Suppressor macrophage treated with lipopolysaccharide for 4 hours (primary cell): ENCODE data around the gene SEPTIN11.

ENCODE experiments used
- DNase-seq: peaks from one replicate; pipeline ENCODE4 v3.0.0-alpha.2; 2020

Gene SEPTIN11

DNA sequence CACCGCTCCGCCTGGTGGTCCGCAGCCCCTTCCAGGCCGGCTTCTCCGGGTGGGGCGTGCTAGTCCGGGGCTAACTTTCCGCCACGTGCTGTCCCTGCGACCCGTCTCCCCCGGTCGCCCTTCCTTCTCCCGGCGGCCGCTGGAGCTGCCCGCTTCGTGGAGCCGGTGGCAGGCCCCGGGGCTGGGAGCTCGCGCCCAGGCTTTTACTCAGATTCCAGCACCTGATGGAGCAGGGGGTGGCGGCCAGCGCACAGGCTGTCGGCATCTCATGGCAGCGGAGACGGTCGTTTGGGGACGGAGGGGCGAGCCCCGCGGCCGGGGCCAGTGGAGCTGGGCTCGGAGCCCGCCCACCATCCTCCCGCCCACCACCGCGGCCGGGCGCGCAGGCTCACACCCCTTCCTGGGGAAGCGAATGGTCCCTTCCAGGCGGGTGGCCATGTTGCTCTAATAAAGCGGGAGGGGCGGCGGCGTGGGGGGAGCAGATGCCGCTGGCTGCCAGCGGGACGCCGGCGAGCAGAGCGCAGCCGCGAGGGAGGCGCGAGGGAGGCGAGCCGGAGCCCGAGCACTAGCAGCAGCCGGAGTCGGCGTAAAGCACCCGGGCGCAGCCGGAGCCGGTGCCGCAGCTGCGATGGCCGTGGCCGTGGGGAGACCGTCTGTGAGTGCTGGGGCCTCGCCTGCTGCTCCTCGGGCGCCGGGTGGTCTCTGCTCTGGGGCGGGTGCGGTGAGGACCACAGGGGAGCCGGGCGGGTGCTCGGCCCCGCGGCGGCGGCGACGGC is at the start of gene SEPTIN11:
TSS of gene SEPTIN11 (plus strand) at position 477 of the 776 bp plus-strand sequence. CDS start at position 629, 152 bp downstream.
- DNase-seq = peak; percentile 92

DNA sequence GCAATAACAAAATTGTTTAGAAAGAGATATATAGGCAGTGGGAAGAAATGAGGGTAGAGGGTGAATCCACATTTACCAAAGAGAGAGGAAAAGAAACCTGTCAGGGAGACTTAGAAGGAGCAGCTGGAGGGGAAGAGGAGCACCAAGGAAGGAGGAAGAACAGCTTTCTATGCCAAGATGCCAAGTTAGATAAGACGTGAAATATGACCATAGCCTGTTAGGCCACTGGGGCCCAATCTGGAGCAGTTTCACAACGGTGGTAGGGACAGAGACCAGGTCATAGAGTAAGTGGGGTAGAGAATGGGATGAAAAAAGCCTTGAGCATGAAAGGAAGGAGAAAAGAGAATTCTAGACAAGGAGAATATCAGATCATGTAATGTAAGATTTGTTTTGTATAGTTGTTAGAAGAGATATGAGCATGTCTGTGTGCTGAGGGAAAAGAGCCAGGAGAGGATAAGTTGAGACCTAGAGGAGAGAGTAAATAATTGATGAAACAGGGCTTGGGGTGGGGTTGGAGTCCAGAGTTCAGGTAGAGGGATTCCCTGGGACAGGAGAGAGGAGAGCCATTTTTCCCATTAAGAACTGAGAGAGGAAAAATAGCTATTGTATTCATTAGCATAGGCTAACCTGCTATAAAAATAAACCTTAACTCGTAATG is 47.2 kb upstream of the SEPTIN11 start:
- no peak for DNase-seq

DNA sequence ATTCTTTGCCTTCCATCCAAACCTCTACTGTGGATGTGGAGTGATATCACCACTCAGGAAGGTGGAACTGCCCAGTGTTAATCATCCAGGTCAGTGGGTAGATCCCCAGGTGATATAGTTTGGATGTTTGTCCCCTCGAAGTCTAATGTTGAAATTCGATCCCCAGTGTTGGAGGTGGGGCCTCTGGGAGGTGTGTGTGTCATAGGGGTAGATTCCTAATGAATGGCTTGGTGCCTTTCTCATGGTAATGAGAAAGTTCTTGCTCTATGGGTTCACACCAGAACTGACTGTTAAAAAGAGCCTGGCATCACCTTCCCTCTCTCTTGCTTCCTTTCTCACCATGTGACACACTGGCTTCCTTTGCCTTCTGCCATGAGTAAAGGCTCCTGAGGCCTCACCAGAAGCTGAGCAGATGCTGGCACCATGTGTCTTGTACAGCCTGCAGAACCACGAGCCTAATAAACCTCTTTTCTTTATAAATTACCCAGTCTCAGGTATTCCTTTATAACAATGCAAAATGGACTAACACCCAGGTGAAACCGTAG is 44.8 kb upstream of the SEPTIN11 start:
- no peak for DNase-seq

DNA sequence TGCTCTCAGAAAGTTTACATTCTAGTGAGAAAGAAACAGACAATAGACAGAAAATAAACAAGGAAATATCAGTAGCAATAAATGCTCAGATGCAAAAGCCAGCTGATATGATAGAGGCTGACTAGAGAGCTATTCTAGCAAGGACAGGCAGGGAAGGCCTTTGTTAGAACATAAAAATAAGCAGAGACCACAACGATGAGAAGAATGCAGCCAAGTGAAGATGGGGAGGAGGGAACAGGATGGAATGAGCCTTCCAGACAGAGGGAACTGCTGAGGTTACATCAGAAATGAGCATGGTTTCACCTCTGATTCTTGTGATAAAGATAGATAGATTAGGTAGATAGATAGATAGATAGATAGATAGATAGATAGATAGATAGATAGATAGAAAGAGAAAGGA is 44.0 kb upstream of the SEPTIN11 start:
- no peak for DNase-seq

DNA sequence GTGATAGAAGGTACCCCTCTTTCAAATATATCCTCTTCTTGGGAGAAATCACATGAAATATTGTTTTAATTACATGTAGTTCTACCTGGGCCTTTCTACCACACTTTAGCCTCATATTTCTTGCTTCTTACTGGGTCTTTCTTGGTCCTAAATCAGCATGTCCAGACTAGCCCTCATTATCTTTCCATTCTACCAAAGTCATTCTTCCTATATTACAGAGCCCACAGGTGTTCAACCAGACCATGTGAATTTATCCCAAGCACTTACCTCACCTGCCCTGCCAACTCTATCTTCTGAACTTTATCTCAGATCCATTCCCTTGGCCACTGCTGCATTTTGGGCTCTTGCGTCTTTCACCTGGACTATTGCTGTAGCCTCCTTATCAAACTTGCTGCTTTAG is 39.8 kb upstream of the SEPTIN11 start:
- DNase-seq = no peak

DNA sequence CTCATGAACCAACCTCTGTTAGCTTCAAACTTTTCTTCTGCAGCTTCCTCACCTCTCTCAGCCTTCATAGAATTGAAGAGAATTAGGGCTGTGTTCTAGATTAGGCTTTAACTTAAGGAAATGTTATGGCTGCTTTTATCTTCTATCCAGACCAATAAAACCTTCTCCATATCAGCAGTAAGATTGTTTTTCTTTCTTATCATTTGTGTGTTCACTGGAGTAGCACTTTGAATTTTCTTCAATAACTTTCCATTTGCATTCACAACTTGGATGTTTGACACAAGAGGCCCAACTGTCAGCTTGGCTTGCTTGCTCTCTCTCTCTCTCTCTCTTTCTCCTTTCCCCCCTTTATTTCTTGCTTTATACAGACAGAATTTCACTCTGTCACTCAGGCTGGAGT is 28.8 kb upstream of the SEPTIN11 start:
- DNase-seq = no peak

DNA sequence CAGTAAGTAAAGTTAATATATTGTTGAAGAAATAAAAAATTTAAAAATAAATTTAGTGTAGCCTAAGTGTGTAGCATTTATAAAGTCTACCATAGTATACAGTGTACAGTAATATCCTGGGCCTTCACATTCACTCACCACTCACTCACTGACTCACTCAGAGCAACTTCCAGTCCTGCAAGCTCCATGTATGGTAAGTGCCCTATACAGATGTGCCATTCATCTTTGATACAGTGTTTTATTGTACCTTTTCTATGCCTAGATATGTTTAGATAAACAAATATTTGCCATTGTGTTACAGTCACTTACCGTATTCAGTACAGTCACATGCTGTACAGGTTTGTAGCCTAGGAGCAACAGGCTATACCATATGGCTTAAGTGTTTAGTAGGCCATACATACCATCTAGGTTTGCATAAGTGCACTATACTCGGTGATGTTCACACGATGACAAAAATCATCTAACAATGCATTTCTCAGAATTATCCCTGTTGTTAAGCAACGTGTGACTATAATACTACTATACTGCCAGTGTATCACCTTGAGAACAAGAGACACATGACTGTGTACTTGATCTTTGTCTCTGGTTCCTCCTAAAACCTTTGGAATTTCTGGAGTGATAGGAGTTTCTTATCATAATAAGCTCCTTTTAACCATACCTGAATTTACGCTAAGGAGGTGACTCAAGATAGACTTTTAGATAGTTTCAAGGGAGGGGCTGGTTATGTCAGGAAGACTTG is 25.8 kb upstream of the SEPTIN11 start:
- no peak for DNase-seq

DNA sequence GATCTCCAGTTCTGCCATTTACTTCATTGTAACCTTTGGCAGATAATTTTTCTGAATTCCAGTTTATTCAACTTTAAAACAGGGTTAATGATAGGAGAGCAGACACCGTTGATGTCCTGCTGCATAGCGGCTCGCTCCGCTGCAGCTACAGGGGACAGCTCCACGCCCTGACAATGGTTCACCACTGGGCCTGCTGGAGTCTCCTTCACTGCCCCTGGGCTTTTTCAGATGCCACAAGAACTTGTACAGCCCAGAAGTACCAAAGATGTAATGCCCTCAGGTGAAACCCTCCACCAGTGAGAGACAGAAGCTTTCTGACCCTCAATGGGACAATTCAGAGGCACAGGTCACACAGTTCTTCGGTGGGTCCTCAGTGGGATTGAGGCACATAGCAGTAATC is 22.7 kb upstream of the SEPTIN11 start:
- no peak for DNase-seq

DNA sequence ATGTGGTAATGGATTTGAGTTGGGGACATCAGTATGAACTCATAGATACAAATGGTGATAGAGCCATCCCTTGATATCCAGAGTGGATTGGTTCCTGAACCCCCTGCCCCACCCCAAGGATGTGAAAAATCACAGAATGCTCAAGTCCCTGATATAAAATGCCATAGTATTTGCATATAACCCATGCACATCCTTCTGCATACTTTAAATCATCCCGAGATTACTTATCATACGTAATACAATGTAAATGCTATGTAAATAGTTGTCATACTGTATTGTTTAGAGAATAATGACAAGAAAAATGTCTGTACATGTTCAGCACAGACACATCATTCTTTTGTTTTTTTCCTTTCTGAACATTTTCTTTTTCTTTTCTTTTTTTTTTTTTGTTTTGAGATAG is 18.9 kb upstream of the SEPTIN11 start:
- no peak for DNase-seq

DNA sequence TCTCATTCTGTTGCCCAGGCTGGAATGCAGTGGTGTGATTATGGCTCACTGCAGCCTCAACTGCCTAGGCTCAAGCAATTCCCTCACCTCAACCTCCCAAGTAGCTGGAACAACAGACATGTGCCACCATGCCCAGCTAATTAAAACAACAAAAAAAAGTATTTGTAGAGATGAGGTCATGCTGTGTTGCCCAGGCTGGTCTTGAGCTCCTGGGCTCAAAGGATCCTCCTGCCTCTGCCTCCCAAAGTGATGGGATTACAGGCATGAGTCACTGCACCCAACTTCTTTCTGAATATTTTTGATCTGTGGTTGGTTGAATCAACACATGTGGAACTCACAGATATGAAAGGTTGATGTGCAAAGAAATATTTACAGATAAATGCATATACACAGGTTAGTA is 18.5 kb upstream of the SEPTIN11 start:
- DNase-seq = no peak

DNA sequence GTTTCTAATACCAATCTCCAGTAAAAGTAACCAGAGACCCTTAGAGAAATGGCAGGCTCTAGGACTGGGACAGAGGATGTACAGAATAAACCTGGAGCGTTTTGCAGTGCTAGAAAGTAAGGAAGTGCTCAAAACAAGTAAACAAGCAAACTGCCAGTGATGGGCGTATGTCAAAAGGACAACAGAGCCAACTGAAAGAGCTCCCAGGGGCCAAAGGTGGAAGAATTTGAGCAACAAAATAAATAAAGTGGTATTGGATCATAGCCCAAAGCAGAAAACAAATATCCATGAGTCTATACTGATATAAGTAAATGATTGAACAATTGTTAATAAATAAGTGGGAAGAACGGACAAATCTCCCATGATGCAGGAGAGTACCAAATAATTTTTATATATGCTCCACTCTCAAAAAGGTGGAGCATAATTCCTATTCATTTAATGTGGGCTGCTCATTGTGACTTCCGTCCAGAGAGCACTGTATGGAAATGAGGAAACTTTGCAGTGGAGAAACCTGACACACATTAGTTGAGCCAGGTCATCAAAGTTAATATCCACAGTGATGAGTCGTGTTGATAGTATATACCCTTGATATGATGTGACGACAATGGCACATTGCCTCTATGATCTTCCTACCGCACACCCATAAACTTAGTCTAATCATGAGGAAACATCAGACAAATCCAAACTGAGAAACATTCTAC is 17.8 kb upstream of the SEPTIN11 start:
- no peak for DNase-seq

DNA sequence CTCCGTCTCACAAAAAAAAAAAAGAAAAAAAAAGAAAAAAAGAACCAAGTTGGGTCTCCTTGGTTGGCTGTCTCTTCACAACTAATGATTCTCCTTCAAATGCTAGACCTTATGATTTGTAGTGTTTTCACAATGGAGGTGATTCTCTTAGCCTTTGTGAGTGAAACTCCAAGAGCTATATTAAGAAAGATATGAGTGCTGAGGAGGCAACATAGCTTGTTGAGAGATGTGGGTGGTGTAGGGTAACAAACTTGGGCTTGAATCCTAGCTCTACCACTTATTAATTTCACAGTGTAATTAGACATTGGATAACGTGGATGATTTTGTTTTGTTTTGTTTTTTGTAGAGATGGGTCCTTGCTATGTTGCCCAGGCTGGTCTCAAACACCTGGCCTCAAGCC is 10.4 kb upstream of the SEPTIN11 start:
- DNase-seq = no peak

DNA sequence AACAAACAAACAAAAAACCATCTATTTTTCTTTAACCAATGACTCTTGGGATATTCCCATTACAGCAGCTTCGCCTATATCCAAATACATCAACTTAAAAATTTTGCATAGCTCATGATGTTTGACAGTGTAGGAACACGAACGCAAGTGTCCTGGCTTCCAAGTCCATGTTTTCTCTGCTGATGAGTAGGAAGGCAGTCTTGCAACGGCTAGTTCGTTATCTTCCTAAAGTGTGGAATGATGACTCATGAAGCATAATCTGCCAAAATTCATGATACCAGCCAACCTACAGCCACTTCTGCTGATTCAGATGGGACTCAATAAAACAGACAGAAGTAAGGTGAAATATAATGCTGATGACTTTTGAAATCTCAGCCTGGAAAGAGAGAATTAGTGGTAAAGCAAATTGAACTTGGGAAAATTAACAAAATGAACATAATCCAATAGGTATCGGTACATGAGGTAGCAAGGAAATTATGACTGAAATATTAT is 6.4 kb upstream of the SEPTIN11 start:
- no peak for DNase-seq

DNA sequence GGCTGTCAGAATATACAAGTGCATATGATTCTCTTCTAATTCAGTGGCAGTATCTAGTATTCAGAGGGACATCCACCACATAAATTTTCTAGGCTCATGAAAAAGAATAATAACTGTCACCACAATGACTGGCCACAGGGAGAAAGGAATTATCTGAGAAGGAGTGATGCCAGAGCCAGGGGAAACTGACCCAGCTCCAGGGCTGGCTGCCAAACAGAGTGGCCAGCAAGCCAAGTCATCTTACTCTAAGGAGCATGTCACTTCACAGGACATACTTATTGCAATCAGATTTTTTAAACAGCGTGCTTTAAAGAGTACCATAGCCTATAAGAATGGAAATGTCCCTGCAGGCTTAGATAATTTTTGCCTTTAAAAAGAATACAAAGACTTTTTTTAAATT is 5.8 kb upstream of the SEPTIN11 start:
- no peak for DNase-seq

DNA sequence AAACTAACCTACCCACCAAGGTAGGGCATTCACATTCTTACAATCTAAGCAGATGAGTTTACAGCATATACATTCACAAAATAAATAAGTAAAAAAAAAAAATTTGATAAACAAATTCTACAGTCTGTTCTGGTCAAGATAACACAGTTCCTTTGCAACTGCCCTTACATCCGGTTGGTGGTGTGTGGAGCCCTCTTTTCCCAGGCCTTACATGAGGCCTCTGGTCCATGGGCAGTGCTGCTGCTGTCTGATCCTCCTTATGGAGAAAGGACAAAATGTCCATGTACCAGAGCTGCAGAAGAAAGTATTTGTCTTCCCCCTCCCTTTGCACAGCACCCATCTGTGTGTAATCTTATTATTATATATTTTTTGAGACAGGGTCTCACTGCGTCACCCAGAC is 2.2 kb upstream of the SEPTIN11 start:
- DNase-seq = no peak

DNA sequence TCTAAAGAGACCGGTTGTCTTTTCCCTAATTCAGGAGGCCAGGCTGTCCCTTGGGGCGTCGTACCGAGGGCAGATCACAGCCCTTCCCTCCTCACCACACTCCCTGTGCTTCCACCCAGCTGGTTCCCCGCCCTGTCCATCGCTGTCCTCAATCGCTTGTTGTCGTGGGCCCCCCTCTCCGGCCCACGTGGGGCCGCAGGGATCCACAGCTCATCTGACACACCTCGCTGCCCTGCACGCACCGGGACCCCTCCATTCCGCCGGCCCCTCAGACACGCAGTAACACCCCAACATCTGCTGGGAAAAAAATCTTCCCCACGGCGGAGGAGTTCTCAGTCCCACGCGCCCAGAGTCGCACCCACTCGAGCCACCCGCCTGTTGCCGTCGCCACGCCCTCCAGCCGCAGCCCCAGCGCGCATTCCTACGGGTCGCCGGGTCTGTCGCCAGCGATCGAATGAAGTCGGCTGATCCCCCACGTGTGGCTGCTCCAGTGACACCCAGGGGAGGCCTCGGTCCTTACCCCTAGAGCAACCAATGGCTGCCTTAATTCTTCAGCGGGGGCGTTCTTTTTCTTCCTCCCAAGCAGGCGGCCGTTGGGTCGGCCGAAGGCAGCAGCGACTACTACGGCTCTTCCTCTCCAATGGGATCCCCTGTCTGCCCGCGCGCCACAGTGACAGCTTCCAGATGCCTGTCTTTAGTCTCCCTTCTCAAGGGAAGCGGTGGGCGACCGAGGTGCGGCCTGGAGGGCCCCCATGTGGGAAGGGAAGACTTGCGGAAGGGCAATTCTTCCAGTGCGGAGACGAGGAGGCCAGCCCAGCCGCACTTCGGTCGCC is 893 bp upstream of the SEPTIN11 start:
- peak; percentile 73 for DNase-seq

DNA sequence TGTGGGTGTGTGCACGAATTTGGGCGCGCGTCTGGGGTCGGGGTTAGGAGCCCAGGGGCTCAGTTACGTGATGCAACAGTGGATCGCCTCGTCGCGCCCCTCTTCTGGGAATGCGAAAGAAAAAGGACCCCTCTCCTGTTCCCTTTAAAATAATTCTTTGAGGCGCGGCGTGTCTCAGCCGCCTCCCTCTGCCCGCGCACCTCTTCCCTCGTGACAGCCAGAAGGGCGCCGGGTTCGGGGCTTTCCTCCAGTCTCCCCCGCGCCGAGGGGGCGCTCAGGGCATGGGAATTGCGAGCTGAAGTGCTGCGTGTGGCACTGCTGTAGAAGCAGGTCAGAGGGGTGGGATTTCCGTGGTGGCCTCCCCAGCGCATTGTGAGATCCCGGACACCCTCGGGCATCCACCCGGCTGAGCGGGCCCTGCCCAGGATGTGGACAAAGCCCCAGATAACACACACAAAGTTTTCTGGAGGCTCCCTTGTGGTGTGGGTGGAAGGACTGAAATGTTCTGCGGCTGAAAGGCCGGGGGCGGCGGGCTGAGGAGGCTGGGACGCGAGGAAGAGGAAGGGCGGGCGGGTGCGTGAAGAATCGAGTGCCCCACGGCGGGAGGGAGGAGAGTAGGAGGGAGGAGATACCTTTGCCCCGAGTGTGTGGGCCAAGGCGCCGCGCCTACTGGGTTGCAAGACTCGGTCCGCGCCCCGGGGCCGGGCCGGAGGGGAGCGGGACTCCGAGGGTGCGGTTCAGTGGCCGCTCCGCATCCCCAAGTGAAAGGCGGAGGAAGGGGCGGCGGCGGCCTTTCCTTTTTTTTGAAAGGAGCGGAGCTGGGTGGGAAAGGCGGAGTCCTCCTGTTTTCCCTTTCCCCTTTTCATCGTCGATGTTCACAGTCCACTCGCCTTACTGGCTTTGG is 752 bp downstream of the SEPTIN11 start:
- peak; percentile 52 for DNase-seq

DNA sequence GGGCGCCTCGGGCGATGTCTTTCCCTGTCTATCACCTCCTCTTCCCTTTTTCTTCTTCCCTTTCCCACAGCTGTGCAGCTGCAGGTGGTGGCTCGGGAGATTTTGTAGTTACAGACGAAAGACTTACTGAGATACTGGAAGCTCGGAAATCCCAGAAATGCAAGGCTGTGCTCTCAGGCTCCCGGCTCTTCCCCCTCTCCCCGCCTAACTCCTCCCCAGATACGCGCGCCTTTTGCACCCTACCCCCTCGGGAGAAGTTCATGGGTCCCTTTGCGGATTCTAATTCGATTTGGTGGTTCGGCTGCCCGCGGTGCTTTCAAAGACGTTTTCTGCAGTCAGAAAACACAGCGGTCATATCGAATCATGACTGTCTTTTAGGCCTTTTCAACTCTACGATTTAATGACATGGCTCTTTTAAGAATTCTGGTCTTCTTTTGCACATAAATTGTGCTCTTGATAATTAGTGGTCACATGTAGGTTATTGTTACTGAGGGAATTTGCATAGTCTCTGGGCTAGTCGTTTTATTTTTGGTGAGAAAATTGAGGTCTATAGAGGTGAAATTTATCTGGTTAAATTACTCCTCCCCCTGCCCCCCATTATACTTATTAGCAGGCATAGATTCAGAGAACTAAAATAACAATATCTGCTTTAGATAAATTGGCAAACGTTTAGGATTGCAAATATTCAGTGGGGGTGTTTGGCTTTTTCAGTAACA is 1.6 kb downstream of the SEPTIN11 start:
- peak; percentile 63 for DNase-seq

DNA sequence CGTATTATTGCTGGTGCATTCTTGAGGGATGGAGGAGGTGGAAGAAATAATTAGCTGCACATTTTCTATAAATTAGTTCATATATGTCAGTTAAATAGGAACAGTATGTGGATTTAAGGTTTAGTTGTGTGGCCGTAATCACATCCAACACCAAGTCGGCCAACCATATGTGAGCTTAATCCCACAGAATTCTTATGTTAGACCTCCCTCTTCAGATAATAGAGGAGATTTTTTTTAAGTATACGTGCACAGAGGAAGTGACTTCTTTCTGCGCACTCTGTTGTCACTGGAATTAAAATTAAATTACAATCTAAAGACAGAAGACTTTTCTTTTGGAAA is 2.1 kb downstream of the SEPTIN11 start:
- no peak for DNase-seq

DNA sequence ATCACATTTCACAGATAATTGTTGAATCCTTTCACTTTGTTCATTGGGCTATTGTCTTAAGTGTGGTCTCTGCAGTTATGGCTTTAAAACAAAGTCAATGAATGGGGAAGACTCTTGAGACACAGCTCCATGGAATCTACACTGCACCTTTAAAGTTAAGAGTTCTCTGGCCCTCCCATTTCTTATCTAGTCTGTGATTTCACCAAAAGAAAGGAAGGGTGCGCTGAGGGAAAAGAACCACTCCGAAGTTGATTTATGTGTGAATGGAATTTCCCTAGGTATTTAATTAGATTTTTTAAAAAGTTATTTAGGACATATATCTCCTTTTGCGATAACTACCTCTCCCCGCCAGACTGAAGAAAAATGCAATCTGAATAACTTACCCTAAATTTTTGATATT is 2.5 kb downstream of the SEPTIN11 start:
- no peak for DNase-seq
